WTC11 (cell line): ENCODE measurements around the gene EPHA2. TPM values are rescaled to one million over a fixed set of nuclear protein-coding genes. Genes with fewer than 3 reads are reported as not detected.

Experiments
- ETV6 ChIP-seq: sonication (generic); formaldehyde crosslinking; IDR thresholded peaks from 2 replicates; pipeline ENCODE4 v1.8.1; 2022; ENCODE audit warnings: mild to moderate bottlenecking, missing genetic modification reagents
- FOXJ3 ChIP-seq: sonication (generic); formaldehyde crosslinking; IDR thresholded peaks from 2 replicates; pipeline ENCODE4 v1.9.0; 2021; ENCODE audit warnings: missing genetic modification reagents, mild to moderate bottlenecking, borderline replicate concordance
- GTF2I ChIP-seq: fragments of 250-450 bp; sonication (Bioruptor Pico); conservative IDR thresholded peaks from 2 replicates; pipeline ENCODE4 v1.4.0; 2021; ENCODE audit warnings: mild to moderate bottlenecking
- KAT7 ChIP-seq: sonication (generic); formaldehyde crosslinking; IDR thresholded peaks from 2 replicates; pipeline ENCODE4 v1.8.1; 2023; ENCODE audit warnings: missing genetic modification reagents, mild to moderate bottlenecking, borderline replicate concordance
- NFYB ChIP-seq: sonication (generic); formaldehyde crosslinking; conservative IDR thresholded peaks from 2 replicates; pipeline ENCODE4 v1.8.0; 2022; ENCODE audit warnings: low read depth, missing genetic modification reagents
- PRRX2 ChIP-seq: fragments of 250-450 bp; sonication (Bioruptor Pico); IDR thresholded peaks from 2 replicates; pipeline ENCODE4 v1.8.0; 2021; ENCODE audit warnings: mild to moderate bottlenecking
- RELA ChIP-seq: sonication (generic); formaldehyde crosslinking; IDR thresholded peaks from 2 replicates; pipeline ENCODE4 v1.8.1; 2022; ENCODE audit warnings: missing genetic modification reagents, mild to moderate bottlenecking, borderline replicate concordance
- SP1 ChIP-seq: sonication (generic); formaldehyde crosslinking; conservative IDR thresholded peaks from 2 replicates; pipeline ENCODE4 v1.8.1; 2022; ENCODE audit warnings: missing genetic modification reagents
- TP53 ChIP-seq: sonication (generic); formaldehyde crosslinking; IDR thresholded peaks from 2 replicates; pipeline ENCODE4 v1.8.1; 2023; ENCODE audit warnings: mild to moderate bottlenecking, missing genetic modification reagents
- ZNF232 ChIP-seq: sonication (generic); formaldehyde crosslinking; IDR thresholded peaks from 2 replicates; pipeline ENCODE4 v1.8.0; 2022; ENCODE audit warnings: mild to moderate bottlenecking, missing genetic modification reagents
- total RNA-seq: library from RNA; stranded (reverse); gene quantifications from 3 replicates; pipeline ENCODE4 v1.2.3, GENCODE V29; 2021
- TF ChIP-seq, protein P1 (sequence below): sonication (generic); formaldehyde crosslinking; IDR thresholded peaks from 2 replicates; pipeline ENCODE4 v1.8.1; 2023; ENCODE audit warnings: mild to moderate bottlenecking, missing genetic modification reagents
- TF ChIP-seq, protein P2 (sequence below): fragments of 250-450 bp; sonication (Bioruptor Pico); IDR thresholded peaks from 2 replicates; pipeline ENCODE4 v1.9.0; 2021; ENCODE audit warnings: mild to moderate bottlenecking
- TF ChIP-seq, protein P3 (sequence below): fragments of 250-450 bp; sonication (Bioruptor Pico); IDR thresholded peaks from 2 replicates; pipeline ENCODE4 v1.9.0; 2021; ENCODE audit warnings: mild to moderate bottlenecking, borderline replicate concordance
- TF ChIP-seq, protein P4 (sequence below): sonication (generic); formaldehyde crosslinking; IDR thresholded peaks from 2 replicates; pipeline ENCODE4 v1.8.0; 2023; ENCODE audit warnings: missing genetic modification reagents, mild to moderate bottlenecking, borderline replicate concordance
- TF ChIP-seq, protein P5 (sequence below): sonication (generic); formaldehyde crosslinking; IDR thresholded peaks from 2 replicates; pipeline ENCODE4 v1.8.1; 2023; ENCODE audit warnings: mild to moderate bottlenecking, missing genetic modification reagents, moderate library complexity
- TF ChIP-seq, protein P6 (sequence below): sonication (generic); formaldehyde crosslinking; IDR thresholded peaks from 2 replicates; pipeline ENCODE4 v1.8.1; 2022; ENCODE audit warnings: missing genetic modification reagents, borderline replicate concordance
- TF ChIP-seq, protein P7 (sequence below): sonication (generic); formaldehyde crosslinking; IDR thresholded peaks from 2 replicates; pipeline ENCODE4 v1.8.0; 2022; ENCODE audit warnings: mild to moderate bottlenecking, missing genetic modification reagents
- TF ChIP-seq, protein P8 (sequence below): sonication (generic); formaldehyde crosslinking; conservative IDR thresholded peaks from 2 replicates; pipeline ENCODE4 v1.8.1; 2023; ENCODE audit warnings: mild to moderate bottlenecking, low read depth, missing genetic modification reagents, moderate library complexity
- TF ChIP-seq, protein P9 (sequence below): sonication (generic); formaldehyde crosslinking; IDR thresholded peaks from 2 replicates; pipeline ENCODE4 v1.8.1; 2023; ENCODE audit warnings: mild to moderate bottlenecking, moderate library complexity, missing genetic modification reagents

The EPHA2 gene
- total RNA-seq, 1 experiment from 2014 or later: 44.4 TPM

DNA sequence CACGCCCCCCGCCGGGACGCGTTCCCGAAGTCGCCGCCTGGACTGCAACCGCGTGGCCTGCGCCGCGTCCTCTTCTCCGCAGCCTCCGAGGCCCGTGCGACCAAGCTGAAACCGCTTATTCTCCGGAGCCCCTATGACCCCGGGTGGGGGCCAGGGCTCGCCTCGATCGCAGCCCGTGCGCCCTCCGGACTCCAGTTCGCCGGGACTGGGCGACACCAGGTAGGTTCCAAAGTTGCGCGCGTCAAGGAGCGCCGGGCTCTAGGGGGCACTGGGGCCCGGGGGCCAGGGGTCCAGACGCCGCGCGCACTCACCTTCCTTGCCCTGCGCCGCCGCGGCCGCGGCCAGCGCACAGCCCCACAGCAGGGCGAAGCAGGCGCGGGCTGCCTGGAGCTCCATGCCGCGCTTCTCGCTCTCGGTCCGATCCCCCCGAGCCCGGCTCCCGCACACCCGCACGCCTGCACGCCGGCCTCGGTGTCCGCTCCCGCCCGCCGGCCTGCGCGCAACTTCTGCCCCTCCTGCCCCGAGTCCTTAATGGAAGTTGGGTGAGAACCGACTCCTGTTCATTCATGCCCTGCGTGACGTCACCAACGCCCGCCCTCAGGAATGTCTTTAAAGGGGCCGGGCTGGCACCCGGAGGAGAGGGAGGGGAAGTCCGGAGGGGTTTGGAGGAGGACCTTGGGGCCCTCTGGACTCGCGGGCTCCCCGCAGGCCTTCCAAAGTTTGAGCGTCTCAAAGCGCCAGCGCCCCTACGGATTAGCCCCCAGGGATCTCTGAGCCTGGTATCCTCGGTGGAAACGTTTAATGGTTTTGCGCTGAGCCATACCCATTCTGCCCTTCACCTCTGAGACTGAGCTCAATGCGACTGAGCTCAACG is at the start of gene EPHA2 (continued):
- TF ChIP-seq, protein P1, sequence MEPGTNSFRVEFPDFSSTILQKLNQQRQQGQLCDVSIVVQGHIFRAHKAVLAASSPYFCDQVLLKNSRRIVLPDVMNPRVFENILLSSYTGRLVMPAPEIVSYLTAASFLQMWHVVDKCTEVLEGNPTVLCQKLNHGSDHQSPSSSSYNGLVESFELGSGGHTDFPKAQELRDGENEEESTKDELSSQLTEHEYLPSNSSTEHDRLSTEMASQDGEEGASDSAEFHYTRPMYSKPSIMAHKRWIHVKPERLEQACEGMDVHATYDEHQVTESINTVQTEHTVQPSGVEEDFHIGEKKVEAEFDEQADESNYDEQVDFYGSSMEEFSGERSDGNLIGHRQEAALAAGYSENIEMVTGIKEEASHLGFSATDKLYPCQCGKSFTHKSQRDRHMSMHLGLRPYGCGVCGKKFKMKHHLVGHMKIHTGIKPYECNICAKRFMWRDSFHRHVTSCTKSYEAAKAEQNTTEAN (CRISPR knock-in tag): no peak
- TF ChIP-seq NFYB: no peak
- TF ChIP-seq, protein P2, sequence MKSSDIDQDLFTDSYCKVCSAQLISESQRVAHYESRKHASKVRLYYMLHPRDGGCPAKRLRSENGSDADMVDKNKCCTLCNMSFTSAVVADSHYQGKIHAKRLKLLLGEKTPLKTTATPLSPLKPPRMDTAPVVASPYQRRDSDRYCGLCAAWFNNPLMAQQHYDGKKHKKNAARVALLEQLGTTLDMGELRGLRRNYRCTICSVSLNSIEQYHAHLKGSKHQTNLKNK (CRISPR knock-in tag): no peak
- TF ChIP-seq SP1: peak; percentile 75
- TF ChIP-seq, protein P3, sequence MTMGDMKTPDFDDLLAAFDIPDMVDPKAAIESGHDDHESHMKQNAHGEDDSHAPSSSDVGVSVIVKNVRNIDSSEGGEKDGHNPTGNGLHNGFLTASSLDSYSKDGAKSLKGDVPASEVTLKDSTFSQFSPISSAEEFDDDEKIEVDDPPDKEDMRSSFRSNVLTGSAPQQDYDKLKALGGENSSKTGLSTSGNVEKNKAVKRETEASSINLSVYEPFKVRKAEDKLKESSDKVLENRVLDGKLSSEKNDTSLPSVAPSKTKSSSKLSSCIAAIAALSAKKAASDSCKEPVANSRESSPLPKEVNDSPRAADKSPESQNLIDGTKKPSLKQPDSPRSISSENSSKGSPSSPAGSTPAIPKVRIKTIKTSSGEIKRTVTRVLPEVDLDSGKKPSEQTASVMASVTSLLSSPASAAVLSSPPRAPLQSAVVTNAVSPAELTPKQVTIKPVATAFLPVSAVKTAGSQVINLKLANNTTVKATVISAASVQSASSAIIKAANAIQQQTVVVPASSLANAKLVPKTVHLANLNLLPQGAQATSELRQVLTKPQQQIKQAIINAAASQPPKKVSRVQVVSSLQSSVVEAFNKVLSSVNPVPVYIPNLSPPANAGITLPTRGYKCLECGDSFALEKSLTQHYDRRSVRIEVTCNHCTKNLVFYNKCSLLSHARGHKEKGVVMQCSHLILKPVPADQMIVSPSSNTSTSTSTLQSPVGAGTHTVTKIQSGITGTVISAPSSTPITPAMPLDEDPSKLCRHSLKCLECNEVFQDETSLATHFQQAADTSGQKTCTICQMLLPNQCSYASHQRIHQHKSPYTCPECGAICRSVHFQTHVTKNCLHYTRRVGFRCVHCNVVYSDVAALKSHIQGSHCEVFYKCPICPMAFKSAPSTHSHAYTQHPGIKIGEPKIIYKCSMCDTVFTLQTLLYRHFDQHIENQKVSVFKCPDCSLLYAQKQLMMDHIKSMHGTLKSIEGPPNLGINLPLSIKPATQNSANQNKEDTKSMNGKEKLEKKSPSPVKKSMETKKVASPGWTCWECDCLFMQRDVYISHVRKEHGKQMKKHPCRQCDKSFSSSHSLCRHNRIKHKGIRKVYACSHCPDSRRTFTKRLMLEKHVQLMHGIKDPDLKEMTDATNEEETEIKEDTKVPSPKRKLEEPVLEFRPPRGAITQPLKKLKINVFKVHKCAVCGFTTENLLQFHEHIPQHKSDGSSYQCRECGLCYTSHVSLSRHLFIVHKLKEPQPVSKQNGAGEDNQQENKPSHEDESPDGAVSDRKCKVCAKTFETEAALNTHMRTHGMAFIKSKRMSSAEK: no peak
- TF ChIP-seq GTF2I (CRISPR knock-in tag): no peak
- TF ChIP-seq, protein P4, sequence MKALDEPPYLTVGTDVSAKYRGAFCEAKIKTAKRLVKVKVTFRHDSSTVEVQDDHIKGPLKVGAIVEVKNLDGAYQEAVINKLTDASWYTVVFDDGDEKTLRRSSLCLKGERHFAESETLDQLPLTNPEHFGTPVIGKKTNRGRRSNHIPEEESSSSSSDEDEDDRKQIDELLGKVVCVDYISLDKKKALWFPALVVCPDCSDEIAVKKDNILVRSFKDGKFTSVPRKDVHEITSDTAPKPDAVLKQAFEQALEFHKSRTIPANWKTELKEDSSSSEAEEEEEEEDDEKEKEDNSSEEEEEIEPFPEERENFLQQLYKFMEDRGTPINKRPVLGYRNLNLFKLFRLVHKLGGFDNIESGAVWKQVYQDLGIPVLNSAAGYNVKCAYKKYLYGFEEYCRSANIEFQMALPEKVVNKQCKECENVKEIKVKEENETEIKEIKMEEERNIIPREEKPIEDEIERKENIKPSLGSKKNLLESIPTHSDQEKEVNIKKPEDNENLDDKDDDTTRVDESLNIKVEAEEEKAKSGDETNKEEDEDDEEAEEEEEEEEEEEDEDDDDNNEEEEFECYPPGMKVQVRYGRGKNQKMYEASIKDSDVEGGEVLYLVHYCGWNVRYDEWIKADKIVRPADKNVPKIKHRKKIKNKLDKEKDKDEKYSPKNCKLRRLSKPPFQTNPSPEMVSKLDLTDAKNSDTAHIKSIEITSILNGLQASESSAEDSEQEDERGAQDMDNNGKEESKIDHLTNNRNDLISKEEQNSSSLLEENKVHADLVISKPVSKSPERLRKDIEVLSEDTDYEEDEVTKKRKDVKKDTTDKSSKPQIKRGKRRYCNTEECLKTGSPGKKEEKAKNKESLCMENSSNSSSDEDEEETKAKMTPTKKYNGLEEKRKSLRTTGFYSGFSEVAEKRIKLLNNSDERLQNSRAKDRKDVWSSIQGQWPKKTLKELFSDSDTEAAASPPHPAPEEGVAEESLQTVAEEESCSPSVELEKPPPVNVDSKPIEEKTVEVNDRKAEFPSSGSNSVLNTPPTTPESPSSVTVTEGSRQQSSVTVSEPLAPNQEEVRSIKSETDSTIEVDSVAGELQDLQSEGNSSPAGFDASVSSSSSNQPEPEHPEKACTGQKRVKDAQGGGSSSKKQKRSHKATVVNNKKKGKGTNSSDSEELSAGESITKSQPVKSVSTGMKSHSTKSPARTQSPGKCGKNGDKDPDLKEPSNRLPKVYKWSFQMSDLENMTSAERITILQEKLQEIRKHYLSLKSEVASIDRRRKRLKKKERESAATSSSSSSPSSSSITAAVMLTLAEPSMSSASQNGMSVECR (CRISPR knock-in tag): peak; percentile 74
- no peak for TF ChIP-seq RELA (CRISPR knock-in tag)
- no peak for TF ChIP-seq KAT7 (CRISPR knock-in tag)
- TF ChIP-seq PRRX2 (CRISPR knock-in tag): no peak
- TF ChIP-seq, protein P5, sequence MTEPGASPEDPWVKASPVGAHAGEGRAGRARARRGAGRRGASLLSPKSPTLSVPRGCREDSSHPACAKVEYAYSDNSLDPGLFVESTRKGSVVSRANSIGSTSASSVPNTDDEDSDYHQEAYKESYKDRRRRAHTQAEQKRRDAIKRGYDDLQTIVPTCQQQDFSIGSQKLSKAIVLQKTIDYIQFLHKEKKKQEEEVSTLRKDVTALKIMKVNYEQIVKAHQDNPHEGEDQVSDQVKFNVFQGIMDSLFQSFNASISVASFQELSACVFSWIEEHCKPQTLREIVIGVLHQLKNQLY (CRISPR knock-in tag): no peak
- no peak for TF ChIP-seq FOXJ3
- peak; percentile 73; the same call in 1 of the 2 replicates for TF ChIP-seq TP53 (CRISPR knock-in tag)
- TF ChIP-seq ETV6 (CRISPR knock-in tag): peak; percentile 93; the same call in 1 of the 2 replicates
- TF ChIP-seq, protein P6, sequence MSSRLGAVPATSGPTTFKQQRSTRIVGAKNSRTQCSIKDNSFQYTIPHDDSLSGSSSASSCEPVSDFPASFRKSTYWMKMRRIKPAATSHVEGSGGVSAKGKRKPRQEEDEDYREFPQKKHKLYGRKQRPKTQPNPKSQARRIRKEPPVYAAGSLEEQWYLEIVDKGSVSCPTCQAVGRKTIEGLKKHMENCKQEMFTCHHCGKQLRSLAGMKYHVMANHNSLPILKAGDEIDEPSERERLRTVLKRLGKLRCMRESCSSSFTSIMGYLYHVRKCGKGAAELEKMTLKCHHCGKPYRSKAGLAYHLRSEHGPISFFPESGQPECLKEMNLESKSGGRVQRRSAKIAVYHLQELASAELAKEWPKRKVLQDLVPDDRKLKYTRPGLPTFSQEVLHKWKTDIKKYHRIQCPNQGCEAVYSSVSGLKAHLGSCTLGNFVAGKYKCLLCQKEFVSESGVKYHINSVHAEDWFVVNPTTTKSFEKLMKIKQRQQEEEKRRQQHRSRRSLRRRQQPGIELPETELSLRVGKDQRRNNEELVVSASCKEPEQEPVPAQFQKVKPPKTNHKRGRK (CRISPR knock-in tag): no peak
- TF ChIP-seq, protein P7, sequence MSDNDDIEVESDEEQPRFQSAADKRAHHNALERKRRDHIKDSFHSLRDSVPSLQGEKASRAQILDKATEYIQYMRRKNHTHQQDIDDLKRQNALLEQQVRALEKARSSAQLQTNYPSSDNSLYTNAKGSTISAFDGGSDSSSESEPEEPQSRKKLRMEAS: peak; percentile 76; the same call in 1 of the 2 replicates
- 0 out of 2 replicates have a peak, but pooled peaks have one; percentile 25 for TF ChIP-seq ZNF232 (CRISPR knock-in tag)
- TF ChIP-seq, protein P8, sequence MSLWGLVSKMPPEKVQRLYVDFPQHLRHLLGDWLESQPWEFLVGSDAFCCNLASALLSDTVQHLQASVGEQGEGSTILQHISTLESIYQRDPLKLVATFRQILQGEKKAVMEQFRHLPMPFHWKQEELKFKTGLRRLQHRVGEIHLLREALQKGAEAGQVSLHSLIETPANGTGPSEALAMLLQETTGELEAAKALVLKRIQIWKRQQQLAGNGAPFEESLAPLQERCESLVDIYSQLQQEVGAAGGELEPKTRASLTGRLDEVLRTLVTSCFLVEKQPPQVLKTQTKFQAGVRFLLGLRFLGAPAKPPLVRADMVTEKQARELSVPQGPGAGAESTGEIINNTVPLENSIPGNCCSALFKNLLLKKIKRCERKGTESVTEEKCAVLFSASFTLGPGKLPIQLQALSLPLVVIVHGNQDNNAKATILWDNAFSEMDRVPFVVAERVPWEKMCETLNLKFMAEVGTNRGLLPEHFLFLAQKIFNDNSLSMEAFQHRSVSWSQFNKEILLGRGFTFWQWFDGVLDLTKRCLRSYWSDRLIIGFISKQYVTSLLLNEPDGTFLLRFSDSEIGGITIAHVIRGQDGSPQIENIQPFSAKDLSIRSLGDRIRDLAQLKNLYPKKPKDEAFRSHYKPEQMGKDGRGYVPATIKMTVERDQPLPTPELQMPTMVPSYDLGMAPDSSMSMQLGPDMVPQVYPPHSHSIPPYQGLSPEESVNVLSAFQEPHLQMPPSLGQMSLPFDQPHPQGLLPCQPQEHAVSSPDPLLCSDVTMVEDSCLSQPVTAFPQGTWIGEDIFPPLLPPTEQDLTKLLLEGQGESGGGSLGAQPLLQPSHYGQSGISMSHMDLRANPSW (CRISPR knock-in tag): 0 out of 2 replicates have a peak, but pooled peaks have one; percentile 51
- TF ChIP-seq, protein P9, sequence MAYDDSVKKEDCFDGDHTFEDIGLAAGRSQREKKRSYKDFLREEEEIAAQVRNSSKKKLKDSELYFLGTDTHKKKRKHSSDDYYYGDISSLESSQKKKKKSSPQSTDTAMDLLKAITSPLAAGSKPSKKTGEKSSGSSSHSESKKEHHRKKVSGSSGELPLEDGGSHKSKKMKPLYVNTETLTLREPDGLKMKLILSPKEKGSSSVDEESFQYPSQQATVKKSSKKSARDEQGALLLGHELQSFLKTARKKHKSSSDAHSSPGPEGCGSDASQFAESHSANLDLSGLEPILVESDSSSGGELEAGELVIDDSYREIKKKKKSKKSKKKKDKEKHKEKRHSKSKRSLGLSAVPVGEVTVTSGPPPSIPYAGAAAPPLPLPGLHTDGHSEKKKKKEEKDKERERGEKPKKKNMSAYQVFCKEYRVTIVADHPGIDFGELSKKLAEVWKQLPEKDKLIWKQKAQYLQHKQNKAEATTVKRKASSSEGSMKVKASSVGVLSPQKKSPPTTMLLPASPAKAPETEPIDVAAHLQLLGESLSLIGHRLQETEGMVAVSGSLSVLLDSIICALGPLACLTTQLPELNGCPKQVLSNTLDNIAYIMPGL (CRISPR knock-in tag): peak; percentile 73
